HG03354 (cell line): ENCODE data around the gene OCA2.
A peak's percentile ranks its signal among the peaks of the same experiment; 100 is the strongest.

Experiments
- ATAC-seq: cut with Tn5 transposase; IDR thresholded peaks from one replicate; pipeline ENCODE4 v1.9.1; 2021; ENCODE audit warnings: mild to moderate bottlenecking; ENCODE audit not compliant: unreplicated experiment, poor library complexity, severe bottlenecking

Gene OCA2

DNA sequence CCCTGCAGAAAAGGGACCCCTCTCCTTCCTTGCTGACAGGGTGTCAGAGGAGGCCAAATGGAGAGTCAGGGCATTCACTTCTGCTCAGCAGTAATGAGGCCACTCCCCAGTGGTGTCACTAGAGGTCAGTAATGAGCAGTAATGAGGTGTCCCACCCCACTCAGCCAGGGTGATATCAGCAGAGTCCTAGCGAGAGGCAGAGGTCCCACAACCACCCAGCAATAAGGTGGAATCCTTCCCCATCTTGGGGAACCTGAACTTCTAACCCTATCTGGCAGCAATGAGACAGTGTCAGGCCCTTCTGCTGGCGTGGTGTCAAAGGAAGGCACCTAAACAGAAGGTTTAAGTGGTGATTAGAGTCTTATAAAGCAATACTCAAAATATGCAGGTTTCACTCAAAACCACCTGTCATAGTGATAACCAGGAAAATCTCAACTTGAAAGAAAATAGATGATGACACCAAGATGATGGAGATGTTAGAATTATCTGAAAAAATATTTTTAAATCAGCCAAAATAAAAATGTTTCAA lies 12.9 kb downstream of the OCA2 start:
- ATAC-seq = peak; percentile 99

DNA sequence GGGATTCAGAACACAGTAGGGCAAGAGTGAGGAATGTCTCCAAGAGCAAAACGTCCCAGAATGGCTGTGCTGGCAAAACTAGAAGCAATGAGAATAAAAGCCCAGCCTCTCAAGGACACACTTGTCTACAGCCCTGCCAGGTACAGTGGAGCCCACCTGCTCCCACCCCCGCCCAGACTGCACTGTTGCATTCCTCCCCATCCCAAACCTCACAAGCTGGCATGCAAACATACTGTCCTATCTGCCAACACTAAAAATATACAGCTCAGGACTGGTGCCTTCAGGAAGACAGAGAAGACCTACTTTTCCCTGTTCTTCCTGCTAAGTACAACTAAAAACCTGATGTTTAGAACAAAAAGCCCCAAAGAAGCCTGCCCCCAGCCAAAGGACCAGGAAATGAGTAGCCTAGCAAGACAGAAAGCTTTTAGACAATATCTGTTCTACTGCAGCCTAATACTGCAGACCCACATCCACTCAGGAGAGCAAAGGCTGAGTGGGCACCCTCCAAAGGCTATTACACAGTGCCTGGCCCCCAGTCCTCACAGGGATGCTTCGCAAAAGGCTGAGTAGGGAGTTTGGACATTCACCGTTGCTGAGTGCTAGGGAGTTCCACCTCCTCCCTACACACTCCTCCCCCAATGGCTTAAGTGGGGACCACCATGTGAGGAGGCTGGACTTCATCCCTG lies 13.5 kb downstream of the OCA2 start:
- peak; percentile 14 for ATAC-seq

DNA sequence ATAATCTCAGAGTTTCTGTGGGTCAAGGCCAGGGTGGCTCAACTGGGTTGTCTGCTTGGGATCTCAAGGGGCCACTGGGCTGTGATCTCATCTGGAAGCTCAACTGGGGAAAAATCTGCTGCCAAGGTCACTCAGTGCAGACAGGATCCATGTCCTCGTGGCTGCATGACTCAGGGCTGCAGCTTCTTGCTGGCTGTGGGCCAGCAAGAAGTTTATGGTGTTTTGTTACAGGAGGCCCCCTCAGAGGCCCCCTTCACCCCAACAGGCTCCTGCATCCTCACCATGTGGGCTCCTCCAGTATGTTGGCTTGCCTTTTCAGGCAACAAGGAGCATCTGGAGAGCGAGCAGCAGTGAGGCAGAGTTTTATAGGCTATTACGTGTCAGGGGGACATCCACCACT lies 14.6 kb downstream of the OCA2 start:
- ATAC-seq = no peak

GRCh38 chr15:28082891-28083684 lies 16.0 kb downstream of the OCA2 start:
- ATAC-seq = no peak

DNA sequence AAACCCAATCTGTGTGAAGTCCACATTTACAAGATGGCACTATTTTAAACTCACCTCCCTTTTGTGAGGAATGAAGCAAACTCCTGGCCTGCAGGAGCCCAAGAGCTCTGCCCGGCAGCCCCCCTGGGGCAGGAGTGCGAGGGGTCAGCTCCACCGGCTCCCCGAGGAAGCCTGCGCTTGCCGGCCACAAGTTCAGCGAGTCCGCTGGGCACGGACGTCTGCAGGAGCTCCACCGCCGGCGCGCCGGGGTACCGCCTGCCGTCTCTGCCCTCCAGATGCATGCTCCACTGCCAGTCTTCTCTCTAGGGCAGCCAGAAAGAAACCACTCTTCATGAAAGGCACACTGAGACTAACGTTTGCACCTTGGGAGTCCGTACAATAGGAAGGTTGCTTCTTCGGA lies 17.5 kb downstream of the OCA2 start:
- ATAC-seq = no peak

- no peak for ATAC-seq
Measured at GRCh38 chr15:28080386-28080785, 18.7 kb downstream of the OCA2 start.

- ATAC-seq = no peak
Measured at GRCh38 chr15:28079313-28079969, 19.7 kb downstream of the OCA2 start.

DNA sequence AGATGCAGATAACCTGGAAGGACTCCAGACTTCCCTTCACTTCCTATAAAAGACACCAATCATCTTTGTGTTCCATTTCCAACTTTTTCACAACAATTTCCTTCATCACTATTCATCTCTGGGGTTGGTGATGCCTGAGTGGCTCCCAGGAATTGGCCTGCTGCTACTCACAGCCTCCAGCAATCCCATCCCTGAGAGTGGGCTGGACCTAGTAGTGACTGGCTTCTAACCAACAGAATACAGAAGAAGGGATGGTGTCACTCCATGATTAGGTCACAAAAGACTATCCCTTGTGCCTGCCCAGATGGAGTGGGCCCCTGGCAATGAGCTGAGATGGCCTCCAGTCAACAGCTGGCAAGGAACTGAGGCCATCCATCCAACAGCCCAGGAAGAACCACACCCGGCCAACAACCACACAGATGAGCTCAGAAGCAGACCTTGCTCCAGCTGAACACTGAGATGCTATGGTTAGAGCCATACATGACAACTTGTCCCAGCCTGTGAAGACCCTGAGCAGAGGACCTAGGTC lies 20.9 kb downstream of the OCA2 start:
- ATAC-seq = no peak

GRCh38 chr15:28075573-28075972 lies 23.5 kb downstream of the OCA2 start:
- no peak for ATAC-seq

GRCh38 chr15:28068930-28069329 lies 30.2 kb downstream of the OCA2 start:
- ATAC-seq = no peak

GRCh38 chr15:28066231-28066630 lies 32.9 kb downstream of the OCA2 start:
- no peak for ATAC-seq

GRCh38 chr15:28060005-28060404 lies 39.1 kb downstream of the OCA2 start:
- ATAC-seq = no peak

- ATAC-seq = no peak
Measured at GRCh38 chr15:28058082-28058481, 41.0 kb downstream of the OCA2 start.

- no peak for ATAC-seq
Measured at GRCh38 chr15:28051955-28052633, 47.0 kb downstream of the OCA2 start.

GRCh38 chr15:28049581-28049980 lies 49.5 kb downstream of the OCA2 start:
- no peak for ATAC-seq

DNA sequence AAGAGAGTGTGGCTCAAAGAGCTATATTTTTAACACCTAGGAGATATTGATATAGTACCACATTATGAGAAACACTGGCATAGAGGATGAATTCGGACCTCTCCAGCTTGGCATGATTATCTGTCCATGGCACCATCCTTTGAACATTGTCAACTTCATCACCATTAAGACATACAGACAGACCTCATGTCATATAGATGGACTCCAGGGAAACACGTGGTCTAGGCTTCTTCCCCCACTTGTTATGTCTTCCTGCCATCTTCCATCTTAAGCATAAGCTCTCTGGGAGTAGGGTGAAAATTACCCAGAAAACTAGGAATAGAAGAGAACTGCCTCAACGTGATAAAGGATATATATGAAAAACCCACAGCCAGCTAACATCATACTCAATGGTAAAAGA lies 51.8 kb downstream of the OCA2 start:
- ATAC-seq = no peak

- no peak for ATAC-seq
Measured at GRCh38 chr15:28044121-28044672, 54.9 kb downstream of the OCA2 start.

GRCh38 chr15:28043691-28044091 lies 55.4 kb downstream of the OCA2 start:
- ATAC-seq = no peak

DNA sequence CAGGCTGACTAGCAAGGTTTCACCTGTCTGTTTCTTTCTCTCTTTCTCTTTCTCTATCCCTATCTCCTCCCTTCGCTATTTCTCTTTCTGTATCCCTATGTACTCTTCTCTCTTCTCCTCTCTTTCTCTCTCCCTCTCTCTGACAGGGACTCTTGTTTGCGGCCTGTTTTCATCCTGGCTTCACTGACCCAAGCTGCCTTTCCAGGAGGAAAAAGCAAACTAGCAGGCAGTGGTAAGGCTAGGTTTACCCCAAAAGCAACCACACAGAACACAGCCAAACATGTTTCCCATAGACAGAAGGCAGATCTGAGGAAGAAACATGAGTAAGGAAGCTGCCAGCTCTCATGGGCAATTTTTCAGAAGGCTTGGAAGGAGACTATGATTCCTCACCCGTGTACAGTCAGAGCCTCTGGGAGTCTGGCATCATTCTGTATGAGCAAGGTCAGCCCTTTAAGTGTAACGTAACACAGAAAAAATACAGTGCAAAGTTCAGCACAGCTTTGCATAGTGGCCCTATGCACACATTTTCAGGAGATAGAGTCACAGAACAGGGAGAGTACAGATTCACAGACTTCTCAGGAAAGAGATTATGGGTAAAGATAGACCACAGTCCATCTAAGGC lies 61.0 kb downstream of the OCA2 start:
- ATAC-seq = no peak
